MG63 (cell line): Measurements from ENCODE around the gene ABCB10. TPM values are rescaled to one million over a fixed set of nuclear protein-coding genes. Genes with fewer than 3 reads are reported as not detected.
"Not testable (repeated sequence)": the region's sequence is repeated elsewhere in the genome, so short reads cannot be mapped to it uniquely, and the experiment has no call there.

Experiments used
- DNase-seq: peaks from one replicate; pipeline ENCODE4 v3.0.0-alpha.2; 2020
- H3K27me3 ChIP-seq: fragments of 250-450 bp; sonication (Bioruptor Pico); 2 replicates; pipeline ENCODE4 v1.5.1; 2020; ENCODE audit warnings: mild to moderate bottlenecking, moderate library complexity
- H3K36me3 ChIP-seq: fragments of 250-450 bp; sonication (Bioruptor Pico); 2 replicates; pipeline ENCODE4 v1.5.1; 2020; ENCODE audit warnings: mild to moderate bottlenecking, moderate library complexity
- H3K4me3 ChIP-seq: fragments of 250-450 bp; sonication (Bioruptor Pico); 2 replicates; pipeline ENCODE4 v1.5.1; 2020; ENCODE audit warnings: mild to moderate bottlenecking, moderate library complexity
- H3K9me3 ChIP-seq: fragments of 250-450 bp; sonication (Bioruptor Pico); 2 replicates; pipeline ENCODE4 v1.5.1; 2020; ENCODE audit warnings: mild to moderate bottlenecking, moderate library complexity
- total RNA-seq: library from RNA; depleted of rRNA; stranded (reverse); fragments of >200 nt; shearing (Covaris generic); gene quantifications from 2 replicates; pipeline ENCODE4 v1.2.3, GENCODE V29; 2014; ENCODE audit warnings: low replicate concordance

The ABCB10 gene
- total RNA-seq, 1 experiment from 2014 or later = 34.2 TPM

DNA sequence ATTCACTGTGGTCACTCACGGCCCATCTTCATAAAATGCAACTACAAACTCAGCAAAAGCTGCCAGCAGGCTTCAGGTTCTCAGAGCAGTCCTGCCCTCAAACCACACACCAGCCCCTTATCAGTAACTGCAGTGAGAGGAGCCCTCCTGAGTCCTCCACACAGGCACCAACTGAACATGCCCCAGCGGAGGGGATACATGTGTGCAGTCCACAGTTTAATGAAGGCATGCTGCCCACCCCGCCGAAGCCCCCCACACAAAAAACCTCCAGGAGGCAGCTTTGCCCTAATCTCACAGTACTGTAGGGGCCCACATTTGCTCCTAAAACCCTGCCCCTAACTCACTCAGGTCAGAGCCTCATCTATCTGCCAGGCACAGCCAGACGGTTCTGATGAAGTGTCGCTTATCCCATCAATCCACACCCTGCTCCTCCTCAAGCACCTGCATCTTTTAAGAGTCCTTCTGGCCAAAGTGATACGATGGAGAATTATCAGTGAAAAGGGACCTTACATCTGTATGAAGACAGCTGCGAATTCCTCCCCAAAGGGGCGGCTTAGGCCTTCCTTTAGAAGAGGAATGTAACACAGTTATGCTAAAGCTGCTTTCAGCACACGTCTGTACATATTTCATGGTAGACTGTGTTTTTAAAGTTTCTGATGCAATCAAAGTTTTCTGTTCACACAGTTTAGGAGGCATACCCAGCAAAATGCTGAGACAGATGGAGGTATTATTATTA, 3.5 kb downstream of the ABCB10 start:
- peaks cover 19% of the 10 kb centered on the region for H3K36me3 ChIP-seq
- DNase-seq = no peak
- H3K9me3 ChIP-seq = no peaks in the 10 kb centered on the region

DNA sequence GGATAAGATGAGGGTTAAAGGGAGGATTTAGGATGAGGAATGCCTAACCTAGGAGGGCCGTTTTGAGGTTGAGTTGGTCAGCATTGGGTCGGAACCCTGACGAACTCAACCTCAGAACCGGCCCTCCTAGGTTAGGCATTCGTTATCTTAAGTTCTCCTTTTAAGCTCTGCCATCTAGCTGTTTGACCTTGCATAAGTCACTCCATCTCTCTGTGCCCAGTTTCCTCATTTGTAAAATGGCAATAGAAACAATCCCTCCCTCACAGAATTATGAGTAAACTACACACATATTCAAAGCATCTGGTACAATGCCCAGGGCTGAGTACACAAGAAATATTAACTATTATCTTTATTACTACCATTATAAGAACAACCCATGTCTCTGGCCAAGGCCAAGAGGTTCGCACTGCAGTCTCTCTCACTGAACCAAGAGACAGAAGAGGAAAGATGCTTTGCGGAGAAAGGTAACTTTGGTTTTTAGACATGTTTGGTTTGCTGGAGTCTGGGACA, 4.8 kb downstream of the ABCB10 start:
- Histone ChIP-seq H3K9me3 (no peaks in the 10 kb centered on the region), H3K27me3 (no peaks in the 10 kb centered on the region), H3K4me3 (no peak overlapping the region), H3K36me3 (peaks cover 27% of the 10 kb centered on the region)
- no peak for DNase-seq

More for the DNA sequence above, 3.5 kb downstream of the ABCB10 start:
- Histone ChIP-seq H3K4me3 (no peak overlapping the region), H3K27me3 (no peaks in the 10 kb centered on the region)

GRCh38 chr1:229552732-229553131, 5.8 kb downstream of the ABCB10 start:
- H3K9me3 ChIP-seq = no peaks in the 10 kb centered on the region
- peaks cover 30% of the 10 kb centered on the region for H3K36me3 ChIP-seq
- H3K27me3 ChIP-seq = no peaks in the 10 kb centered on the region
- no peak for DNase-seq
- no peak overlapping the region for H3K4me3 ChIP-seq

- DNase-seq = no peak
- H3K27me3 ChIP-seq = no peaks in the 10 kb centered on the region
- peaks cover 39% of the 10 kb centered on the region for H3K36me3 ChIP-seq
- no peak overlapping the region for H3K4me3 ChIP-seq
- no peaks in the 10 kb centered on the region for H3K9me3 ChIP-seq
Observed at GRCh38 chr1:229550812-229551567, 7.5 kb downstream of the ABCB10 start.

DNA sequence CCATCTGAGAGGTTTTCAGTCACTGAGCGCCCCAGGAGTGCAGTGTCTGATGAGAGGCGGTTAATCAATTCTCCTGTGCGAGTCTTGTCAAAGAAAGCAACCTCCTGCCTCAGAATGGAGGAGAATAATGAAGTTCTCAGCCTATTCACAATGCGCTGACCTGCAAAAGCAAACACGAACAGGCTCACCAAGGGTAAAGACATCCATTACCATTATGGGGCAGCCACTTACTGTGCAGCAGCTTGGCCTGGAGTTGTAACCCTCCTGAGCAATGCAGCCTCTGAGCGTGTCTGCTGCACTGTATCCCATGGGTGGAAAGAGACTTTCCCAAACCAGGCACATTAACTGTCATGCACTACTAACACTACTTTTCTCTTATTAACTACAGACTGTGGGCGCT, 11.0 kb downstream of the ABCB10 start:
- H3K36me3 ChIP-seq = peaks cover 55% of the 10 kb centered on the region
- DNase-seq = no peak
- no peaks in the 10 kb centered on the region for H3K9me3 ChIP-seq
- H3K4me3 ChIP-seq = no peak overlapping the region
- H3K27me3 ChIP-seq = no peaks in the 10 kb centered on the region

- H3K36me3 ChIP-seq = peaks cover 75% of the 10 kb centered on the region
- no peak overlapping the region for H3K4me3 ChIP-seq
- H3K27me3 ChIP-seq = no peaks in the 10 kb centered on the region
- DNase-seq = no peak
- no peaks in the 10 kb centered on the region for H3K9me3 ChIP-seq
Observed at GRCh38 chr1:229544587-229544986, 13.9 kb downstream of the ABCB10 start.

GRCh38 chr1:229539863-229540506, 18.5 kb downstream of the ABCB10 start:
- H3K9me3 ChIP-seq = no peaks in the 10 kb centered on the region
- DNase-seq = no peak

GRCh38 chr1:229538945-229539344, 19.6 kb downstream of the ABCB10 start:
- Histone ChIP-seq H3K36me3 (peaks cover 58% of the 10 kb centered on the region), H3K27me3 (no peaks in the 10 kb centered on the region), H3K9me3 (no peaks in the 10 kb centered on the region), H3K4me3 (no peak overlapping the region)
- DNase-seq = no peak

More at GRCh38 chr1:229539863-229540506, 18.5 kb downstream of the ABCB10 start:
- no peak overlapping the region for H3K4me3 ChIP-seq
- peaks cover 62% of the 10 kb centered on the region for H3K36me3 ChIP-seq
- H3K27me3 ChIP-seq = no peaks in the 10 kb centered on the region

DNA sequence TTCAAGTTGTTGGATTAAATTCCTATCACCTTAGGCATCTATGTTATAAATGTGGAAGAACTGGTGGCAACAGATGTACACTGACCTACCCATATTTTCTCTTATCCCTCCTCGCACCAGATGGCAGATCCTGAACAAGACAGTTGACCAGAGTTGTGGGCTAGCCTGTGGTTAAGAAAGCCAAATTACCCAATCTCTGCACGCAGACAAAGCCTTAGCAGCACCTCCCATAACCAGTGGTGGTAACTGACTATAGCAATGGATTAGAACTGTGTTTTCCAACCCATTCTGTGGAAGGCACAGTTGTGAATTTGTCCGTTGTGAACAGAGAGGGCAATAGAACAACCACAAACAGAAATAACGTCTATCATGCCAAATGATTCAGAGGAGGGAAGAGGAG, 20.6 kb downstream of the ABCB10 start:
- Histone ChIP-seq H3K9me3 (no peaks in the 10 kb centered on the region), H3K36me3 (peaks cover 57% of the 10 kb centered on the region), H3K4me3 (no peak overlapping the region), H3K27me3 (no peaks in the 10 kb centered on the region)
- DNase-seq = no peak

DNA sequence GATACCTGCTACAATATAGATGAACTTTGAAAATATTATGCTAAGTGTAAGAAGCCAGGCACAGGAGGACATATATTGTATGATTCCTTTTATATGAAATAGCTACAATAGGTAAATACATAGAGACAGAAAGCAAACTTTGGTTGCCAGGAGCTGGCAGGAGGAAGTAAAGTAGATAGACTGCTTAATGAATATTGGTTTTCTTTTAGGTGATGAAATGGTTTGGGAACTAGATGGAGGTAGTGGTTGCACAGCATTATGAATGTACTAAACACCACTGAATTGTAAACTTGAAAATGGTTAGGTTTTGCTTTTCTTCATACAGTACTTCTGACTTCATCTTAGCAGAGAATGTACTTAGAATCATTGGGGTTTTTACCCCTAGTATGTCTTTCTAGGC, 21.5 kb downstream of the ABCB10 start:
- H3K36me3 ChIP-seq = peaks cover 59% of the 10 kb centered on the region
- H3K4me3 ChIP-seq = no peak overlapping the region
- H3K27me3 ChIP-seq = no peaks in the 10 kb centered on the region
- no peak for DNase-seq
- no peaks in the 10 kb centered on the region for H3K9me3 ChIP-seq

- Histone ChIP-seq H3K4me3 (no peak overlapping the region), H3K27me3 (no peaks in the 10 kb centered on the region), H3K36me3 (peaks cover 58% of the 10 kb centered on the region), H3K9me3 (no peaks in the 10 kb centered on the region)
- no peak for DNase-seq
Observed at GRCh38 chr1:229535230-229535629, 23.3 kb downstream of the ABCB10 start.

- Histone ChIP-seq H3K9me3 (no peaks in the 10 kb centered on the region), H3K27me3 (no peaks in the 10 kb centered on the region), H3K4me3 (no peak overlapping the region), H3K36me3 (peaks cover 64% of the 10 kb centered on the region)
- no peak for DNase-seq
Observed at GRCh38 chr1:229531326-229531725, 27.2 kb downstream of the ABCB10 start.

DNA sequence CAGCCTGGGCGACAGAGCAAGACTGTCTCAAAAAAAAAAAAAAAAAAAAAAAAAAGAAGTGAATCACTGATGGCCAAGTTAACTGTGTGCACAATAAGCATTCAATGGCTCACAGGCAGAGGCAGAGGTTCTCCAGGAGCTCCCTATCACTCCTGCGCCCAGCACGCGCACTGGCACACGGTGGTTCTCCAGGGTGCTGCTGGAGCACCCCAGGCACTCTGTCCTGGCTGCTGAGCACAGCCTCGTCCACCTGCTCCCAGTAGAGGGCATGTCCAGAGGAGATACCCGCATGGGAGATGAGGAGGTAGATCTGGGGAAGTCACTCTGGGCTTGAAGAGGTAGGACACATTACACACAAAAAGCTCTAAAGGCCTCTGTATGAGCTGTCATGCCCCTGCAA, 28.9 kb downstream of the ABCB10 start:
- peaks cover 79% of the 10 kb centered on the region for H3K36me3 ChIP-seq
- no peaks in the 10 kb centered on the region for H3K27me3 ChIP-seq
- no peaks in the 10 kb centered on the region for H3K9me3 ChIP-seq
- no peak for DNase-seq
- H3K4me3 ChIP-seq = no peak overlapping the region

DNA sequence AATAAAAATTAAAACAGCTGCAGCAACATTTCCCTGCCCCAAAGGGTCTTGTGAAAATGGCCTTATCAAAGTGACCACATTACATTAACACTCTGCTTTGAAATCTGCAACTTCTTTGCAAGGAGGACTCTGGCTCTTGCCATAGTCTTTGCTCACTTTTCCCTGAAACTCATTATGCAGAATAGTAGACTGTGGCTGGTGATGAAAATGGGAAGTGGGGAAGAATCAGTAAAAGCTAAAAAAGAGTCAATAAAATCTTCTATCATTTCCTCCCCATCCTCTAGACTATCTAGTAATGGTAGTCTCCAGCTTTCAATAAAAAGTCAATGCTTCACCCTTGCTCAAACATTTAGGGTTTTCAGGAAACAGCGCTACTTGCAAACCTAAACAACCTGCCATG, 31.8 kb downstream of the ABCB10 start:
- Histone ChIP-seq H3K27me3 (no peaks in the 10 kb centered on the region), H3K4me3 (no peak overlapping the region), H3K9me3 (no peaks in the 10 kb centered on the region), H3K36me3 (peaks cover 69% of the 10 kb centered on the region)
- DNase-seq = no peak

DNA sequence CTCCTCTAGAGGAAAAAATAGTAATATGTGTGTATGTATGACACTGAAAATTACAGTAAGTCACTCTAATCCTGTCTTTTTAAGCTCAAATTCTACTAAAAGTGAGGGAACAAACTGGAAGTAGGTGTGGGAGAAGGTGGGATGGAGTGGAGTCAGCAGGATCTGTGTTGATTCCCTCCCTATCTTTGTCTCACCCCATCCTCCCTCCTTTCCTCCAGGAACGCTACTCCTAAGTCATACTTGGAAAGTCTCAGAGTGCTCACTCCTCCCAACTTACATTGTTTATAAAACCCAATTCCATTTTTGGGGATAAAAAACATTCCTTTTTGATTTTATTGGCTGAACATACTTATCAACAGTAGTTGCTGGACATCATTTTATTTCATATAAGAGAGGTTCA, 35.5 kb downstream of the ABCB10 start:
- peaks cover 46% of the 10 kb centered on the region for H3K36me3 ChIP-seq
- no peaks in the 10 kb centered on the region for H3K9me3 ChIP-seq
- no peak overlapping the region for H3K4me3 ChIP-seq
- no peak for DNase-seq
- H3K27me3 ChIP-seq = no peaks in the 10 kb centered on the region

DNA sequence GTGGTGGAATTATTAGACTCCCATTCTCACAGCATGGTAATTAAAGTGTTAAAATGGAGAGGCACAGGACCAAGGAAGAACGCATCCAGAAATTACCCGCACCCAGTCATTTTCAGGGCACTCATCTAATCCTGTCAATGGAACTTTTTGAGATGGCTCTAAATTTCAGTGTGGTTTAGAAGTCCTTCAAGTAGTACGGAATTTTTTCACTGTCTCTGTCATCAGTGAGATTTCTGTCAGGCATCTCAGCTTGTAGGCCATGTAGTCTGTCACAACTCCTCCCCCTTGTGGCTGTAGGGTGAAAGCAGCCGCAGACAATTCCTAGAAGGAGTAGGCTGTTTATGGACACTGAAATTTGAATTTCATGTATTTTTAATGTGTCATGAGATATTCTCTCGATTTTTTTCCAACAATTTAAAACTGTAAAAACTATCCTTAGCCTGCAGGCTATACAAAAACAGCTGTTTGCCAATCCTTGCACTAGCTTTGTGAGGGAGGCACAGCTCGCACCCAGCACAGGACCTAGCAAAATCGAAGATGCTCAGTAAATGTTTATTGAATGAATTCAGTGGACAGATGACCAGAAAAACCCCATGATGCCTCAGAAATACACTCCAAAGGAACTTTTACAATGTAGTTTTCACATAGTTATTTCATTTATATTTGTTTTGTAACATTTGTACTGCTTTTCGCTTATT, 43.8 kb downstream of the ABCB10 start:
- DNase-seq = peak; percentile 52
- no peaks in the 10 kb centered on the region for H3K27me3 ChIP-seq
- H3K36me3 ChIP-seq = peaks cover 7% of the 10 kb centered on the region; the same call in 1 of the 2 replicates
- no peaks in the 10 kb centered on the region for H3K9me3 ChIP-seq
- H3K4me3 ChIP-seq = no peak overlapping the region

GRCh38 chr1:229511625-229512024, 46.9 kb downstream of the ABCB10 start:
- H3K27me3 ChIP-seq, H3K4me3 ChIP-seq, H3K36me3 ChIP-seq, H3K9me3 ChIP-seq, DNase-seq: not testable (repeated sequence)
